Fibroblast of the aortic adventitia (primary cell): ENCODE results near the gene BSG. TPM values are rescaled to one million over a fixed set of nuclear protein-coding genes. Genes with fewer than 3 reads are reported as not detected.
A peak's percentile ranks its signal among the peaks of the same experiment; 100 is the strongest.

Experiments
- DNase-seq: peaks from one replicate; pipeline ENCODE4 v3.0.0-alpha.2; 2010; ENCODE audit warnings: low read depth
- H3K4me3 ChIP-seq: 2 replicates; pipeline ENCODE4 v1.5.1; 2011; ENCODE audit warnings: low read depth, mild to moderate bottlenecking, control low read depth, low read length, moderate library complexity
- total RNA-seq: library from RNA; depleted of rRNA; stranded (reverse); fragments of >200 nt; gene quantifications from 2 replicates; pipeline ENCODE4 v1.2.3, GENCODE V29; 2012; ENCODE audit warnings: low replicate concordance
- TF ChIP-seq, protein P1 (sequence below): IDR thresholded peaks from 2 replicates; pipeline ENCODE4 v1.5.1; 2011; ENCODE audit warnings: mild to moderate bottlenecking, low read length, control low read depth, inconsistent platforms; ENCODE audit not compliant: insufficient read depth

Gene BSG
- total RNA-seq, 1 donor, result 239 TPM

DNA sequence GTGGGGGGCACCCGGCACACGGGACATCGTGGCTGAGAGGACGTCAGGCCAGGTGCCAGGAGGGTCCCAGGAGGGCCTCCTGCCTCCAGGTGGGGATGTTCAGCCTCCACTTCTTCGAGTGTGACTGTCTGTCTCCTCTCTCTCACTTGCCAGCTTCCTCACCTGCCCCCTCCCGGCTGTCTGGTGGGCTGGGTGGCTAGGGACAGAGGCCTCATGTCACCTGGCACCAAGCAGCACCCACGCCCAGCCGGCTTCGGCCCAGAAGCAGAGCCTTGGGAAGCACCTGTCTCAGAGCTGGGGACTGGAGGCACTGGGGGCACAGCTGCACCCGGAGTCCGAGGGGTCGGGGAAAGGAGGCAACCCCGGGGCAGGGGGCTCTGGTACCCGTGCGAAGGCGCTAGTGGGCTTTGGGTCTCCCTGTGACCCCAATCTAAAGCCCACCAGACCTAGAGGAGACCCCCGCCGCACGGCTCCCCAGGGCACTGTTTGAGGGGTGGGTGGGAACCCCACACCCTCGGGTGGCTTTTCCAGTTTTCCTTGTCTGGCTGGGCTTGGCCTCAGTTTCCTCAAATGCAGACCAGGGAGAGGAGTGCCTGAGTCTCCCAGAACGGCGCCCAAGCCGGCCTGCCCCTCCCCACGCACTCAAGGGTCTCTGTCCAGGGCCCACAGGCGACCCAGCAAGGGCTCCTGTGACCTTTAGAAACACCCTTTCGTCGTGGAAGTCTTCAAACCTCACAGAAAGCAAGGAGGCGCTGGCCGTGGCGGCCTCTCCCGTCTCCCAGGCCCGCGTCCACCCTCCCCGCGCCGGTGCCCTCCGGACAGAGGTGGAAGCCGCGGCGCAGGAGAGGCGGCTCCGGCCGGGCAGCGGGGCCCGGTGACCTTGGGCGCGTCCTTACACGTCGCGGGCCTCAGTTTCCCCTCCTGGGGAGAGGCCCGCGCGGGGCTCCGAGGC lies 16.6 kb downstream of the BSG start:
- DNase-seq, result no peak
- no peak overlapping the region for H3K4me3 ChIP-seq
- TF ChIP-seq, protein P1, sequence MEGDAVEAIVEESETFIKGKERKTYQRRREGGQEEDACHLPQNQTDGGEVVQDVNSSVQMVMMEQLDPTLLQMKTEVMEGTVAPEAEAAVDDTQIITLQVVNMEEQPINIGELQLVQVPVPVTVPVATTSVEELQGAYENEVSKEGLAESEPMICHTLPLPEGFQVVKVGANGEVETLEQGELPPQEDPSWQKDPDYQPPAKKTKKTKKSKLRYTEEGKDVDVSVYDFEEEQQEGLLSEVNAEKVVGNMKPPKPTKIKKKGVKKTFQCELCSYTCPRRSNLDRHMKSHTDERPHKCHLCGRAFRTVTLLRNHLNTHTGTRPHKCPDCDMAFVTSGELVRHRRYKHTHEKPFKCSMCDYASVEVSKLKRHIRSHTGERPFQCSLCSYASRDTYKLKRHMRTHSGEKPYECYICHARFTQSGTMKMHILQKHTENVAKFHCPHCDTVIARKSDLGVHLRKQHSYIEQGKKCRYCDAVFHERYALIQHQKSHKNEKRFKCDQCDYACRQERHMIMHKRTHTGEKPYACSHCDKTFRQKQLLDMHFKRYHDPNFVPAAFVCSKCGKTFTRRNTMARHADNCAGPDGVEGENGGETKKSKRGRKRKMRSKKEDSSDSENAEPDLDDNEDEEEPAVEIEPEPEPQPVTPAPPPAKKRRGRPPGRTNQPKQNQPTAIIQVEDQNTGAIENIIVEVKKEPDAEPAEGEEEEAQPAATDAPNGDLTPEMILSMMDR, result no peak

DNA sequence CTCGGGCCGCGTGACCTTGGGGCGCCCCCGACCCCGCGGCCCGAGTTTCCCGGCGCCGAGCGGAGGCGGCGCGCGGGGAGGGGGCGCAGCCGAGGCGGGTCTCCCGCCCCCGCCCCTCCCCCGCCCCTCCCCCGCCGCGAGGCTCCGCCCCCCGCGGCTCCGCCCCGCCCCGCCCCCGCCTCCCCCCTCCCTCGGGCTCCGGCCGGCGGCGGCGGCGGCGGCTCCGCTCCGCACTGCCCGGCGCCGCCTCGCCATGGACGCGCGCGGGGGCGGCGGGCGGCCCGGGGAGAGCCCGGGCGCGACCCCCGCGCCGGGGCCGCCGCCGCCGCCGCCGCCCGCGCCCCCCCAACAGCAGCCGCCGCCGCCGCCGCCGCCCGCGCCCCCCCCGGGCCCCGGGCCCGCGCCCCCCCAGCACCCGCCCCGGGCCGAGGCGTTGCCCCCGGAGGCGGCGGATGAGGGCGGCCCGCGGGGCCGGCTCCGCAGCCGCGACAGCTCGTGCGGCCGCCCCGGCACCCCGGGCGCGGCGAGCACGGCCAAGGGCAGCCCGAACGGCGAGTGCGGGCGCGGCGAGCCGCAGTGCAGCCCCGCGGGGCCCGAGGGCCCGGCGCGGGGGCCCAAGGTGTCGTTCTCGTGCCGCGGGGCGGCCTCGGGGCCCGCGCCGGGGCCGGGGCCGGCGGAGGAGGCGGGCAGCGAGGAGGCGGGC lies 17.4 kb downstream of the BSG start, which contains the start of gene HCN2:
Gene HCN2, plus strand, starts transcription at position 189 of the 703 bp plus-strand sequence. Its CDS starts 65 bp downstream, at position 254.
- H3K4me3 ChIP-seq, result peak within 1 kb of the TSS; percentile 37
- DNase-seq, result no peak
- TF ChIP-seq, protein P1, result no peak

DNA sequence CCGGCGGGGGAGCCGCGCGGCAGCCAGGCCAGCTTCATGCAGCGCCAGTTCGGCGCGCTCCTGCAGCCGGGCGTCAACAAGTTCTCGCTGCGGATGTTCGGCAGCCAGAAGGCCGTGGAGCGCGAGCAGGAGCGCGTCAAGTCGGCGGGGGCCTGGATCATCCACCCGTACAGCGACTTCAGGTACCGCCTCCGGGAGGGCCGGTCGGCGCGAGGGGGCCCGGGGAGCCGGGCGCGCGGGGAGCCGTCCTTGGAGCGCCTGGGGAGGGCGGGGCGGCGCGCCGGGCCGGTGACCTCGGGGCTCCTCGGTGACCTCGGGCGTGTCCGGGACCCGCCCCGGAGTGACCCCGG lies 18.0 kb downstream of the BSG start:
- H3K4me3 ChIP-seq, result peak overlapping the region; percentile 37
- peak; percentile 12 for DNase-seq
- TF ChIP-seq, protein P1, result no peak

DNA sequence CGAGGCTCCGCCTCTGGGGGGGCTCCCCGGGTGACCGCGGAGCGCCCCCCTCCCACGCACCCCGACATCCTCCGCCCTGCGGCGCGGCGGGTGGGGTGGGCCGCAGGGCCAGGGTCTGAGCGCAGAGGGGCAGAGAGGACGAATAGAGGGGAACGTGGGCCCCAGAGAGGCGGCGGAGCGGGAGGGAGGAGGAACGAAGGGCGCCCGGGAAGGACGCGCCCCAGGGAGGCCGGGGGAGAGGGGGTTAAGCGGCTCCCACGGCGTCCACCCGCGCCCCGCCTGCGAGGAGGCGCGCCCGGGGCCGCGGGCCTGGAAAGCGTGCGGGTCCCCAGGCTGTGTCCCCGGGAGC lies 18.3 kb downstream of the BSG start:
- TF ChIP-seq, protein P1, result no peak
- H3K4me3 ChIP-seq, result no peak overlapping the region
- no peak for DNase-seq

DNA sequence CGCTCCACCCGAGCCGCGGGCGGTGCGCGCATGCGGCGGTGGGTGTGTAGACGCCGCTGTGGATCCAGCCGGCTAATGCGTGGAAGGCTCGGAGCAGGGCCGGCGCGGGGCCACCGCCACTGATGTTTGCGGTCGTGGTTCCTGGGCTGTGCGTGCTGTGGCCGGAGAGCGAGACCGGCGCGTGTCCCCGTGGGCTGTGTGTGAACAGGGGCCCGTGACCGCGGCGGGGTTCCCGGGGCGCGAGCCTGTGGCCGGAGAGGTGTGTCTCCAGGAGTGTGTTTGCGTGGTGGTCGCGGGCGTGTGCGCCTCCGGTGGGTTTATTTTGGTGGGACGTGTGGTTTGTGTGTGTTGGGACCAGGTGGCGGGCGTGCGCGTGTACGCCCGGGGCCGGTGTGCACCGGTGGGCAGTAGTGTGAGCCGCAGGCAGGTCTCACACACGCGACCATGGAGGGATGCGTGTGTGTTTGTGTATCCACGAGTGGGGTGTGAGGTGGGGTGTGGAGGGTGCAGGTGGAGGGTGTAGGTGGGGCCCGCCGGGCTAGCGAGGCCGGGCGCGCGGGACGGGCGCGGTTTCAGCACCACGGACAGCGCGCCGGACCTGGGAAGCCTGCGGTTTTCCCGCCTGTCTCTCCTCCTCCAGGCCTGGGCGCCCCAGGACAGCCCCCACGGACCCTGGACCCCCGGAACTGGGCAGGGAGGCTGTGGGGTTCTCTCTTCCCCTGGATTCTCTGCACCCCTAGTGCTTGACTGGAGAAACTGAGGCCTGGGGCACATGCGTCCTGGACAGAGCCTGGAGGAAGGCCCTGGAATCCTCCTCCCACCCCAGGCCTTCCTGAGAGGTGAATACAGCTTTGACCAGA lies 18.9 kb downstream of the BSG start:
- TF ChIP-seq, protein P1, result no peak
- H3K4me3 ChIP-seq, result no peak overlapping the region
- no peak for DNase-seq

DNA sequence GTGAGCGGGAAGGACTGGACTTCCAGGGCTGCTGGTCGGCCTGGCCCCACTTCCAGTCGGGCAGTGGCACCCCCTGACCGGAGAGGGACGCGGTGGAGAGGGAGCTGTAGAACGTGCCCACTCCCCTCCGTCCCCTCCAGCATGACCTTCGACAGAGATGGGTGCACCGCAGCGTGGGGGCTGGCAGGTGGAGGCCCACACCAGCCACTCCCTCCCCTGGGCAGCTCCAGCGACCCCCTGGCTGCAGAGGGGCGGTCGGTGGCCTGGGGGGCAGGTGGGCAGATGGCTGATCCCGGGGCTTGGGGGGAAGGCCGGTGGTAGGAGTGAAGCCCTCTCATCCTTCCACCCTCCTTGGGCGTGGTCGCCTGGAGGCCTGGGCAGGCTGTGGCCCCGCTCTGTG lies 19.7 kb downstream of the BSG start:
- no peak for DNase-seq
- TF ChIP-seq, protein P1, result no peak
- no peak overlapping the region for H3K4me3 ChIP-seq
